ENCODE data around the gene CELA3B.
"Not testable (repeated sequence)": the region's sequence is repeated elsewhere in the genome, so short reads cannot be mapped to it uniquely, and the experiment has no call there.

CELA3B gene

DNA sequence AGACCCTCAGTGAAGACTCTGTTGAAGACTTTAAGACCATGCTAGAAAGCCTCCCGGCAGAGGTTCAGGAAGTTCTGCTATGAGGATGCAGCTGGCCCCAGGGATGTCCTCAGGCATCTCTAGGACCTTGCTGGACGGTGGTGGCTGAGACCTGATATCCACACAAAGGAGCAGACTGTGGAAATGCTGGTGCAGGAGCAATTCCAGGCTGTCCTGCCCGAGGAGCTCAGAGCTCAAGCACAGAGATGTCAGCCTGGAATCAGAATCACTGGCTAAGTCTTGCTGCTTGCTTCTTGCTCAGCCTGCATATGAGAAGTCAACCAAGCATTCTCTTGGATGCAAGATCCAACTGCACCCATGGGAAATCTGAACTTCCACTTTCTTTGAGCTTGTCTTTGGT lies 53.7 kb downstream of the CELA3B start:
- no peak for TF ChIP-seq Cebpa-rat (IDR thresholded peaks at IDR 0.05)
- Histone ChIP-seq H3K9me3 (replicated peaks in 1 of 11) (no peaks in the 10 kb centered on the region), H3K4me2 (peak overlapping the region in 4 of 11 experiments; percentile 30 to 85 (median 80); a peak in 8 of 22 replicates), H3K36me3 (peaks cover 0 to 9% (median 0%) of the 10 kb centered on the region in 11 experiments; a peak in 2 of 22 replicates), H3K4me3 (no peak overlapping the region), H4K20me1 (no peaks in the 10 kb centered on the region), H3K27ac (peak overlapping the region in 1 of 11 experiments; percentile 71; a peak in 1 of 22 replicates), H3K4me1 (peaks cover 18 to 51% (median 38%) of the 10 kb centered on the region in 10 experiments), H3K27me3 (no peaks in the 10 kb centered on the region), H3K9ac (no peak overlapping the region)

DNA sequence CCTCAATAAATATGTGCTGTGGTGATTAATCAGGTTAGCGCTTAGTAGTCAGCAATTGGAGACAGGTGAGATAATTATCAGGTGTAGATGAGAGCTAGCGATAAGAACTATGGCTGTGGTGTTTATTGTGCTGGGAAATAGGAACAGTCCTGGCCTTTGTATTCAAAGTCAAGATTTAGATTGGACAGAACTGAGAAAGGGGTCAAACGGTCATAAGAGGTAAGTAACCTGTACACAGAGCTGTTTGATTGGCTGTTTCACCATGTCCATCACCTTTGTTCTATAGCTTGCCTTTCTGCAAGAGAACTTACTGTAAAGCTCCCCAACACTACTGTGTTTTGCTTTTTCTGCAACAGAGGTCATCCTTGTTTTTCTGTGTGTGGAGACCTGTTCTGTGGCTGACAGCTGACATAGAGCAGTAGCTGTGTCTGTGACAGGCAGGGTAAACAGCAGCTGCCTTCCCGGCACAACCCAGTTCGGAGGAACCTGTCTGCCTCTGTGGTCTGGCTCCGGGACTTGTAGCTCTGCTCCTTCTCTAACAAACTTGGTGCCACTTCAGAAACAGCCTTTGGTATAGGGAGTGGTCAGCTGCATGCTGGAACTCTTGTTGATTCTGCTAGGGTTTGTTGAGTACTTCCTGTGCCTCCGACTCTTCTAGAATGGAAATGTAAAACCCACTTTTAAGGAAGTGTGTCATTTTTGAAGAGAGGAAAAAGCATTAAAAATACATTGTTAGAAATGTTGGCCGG lies 54.6 kb downstream of the CELA3B start:
- peaks cover 0 to 9% (median 0%) of the 10 kb centered on the region in 11 experiments; a peak in 2 of 22 replicates for H3K36me3 ChIP-seq
- H3K9me3 ChIP-seq (replicated peaks in 1 of 11) = no peaks in the 10 kb centered on the region
- no peak for TF ChIP-seq Cebpa-rat (IDR thresholded peaks at IDR 0.05)
- H3K9ac ChIP-seq = peak overlapping the region in 6 of 11 experiments; percentile 15 to 66 (median 45); a peak in 8 of 22 replicates
- no peaks in the 10 kb centered on the region for H3K27me3 ChIP-seq
- H3K4me3 ChIP-seq = no peak overlapping the region
- H3K4me2 ChIP-seq = peak overlapping the region; percentile 4 to 85 (median 53); a peak in 18 of 22 replicates
- H3K27ac ChIP-seq = peak overlapping the region in 8 of 11 experiments; percentile 9 to 75 (median 62); a peak in 13 of 22 replicates
- peaks cover 14 to 49% (median 32%) of the 10 kb centered on the region in 10 experiments for H3K4me1 ChIP-seq
- H4K20me1 ChIP-seq = no peaks in the 10 kb centered on the region

DNA sequence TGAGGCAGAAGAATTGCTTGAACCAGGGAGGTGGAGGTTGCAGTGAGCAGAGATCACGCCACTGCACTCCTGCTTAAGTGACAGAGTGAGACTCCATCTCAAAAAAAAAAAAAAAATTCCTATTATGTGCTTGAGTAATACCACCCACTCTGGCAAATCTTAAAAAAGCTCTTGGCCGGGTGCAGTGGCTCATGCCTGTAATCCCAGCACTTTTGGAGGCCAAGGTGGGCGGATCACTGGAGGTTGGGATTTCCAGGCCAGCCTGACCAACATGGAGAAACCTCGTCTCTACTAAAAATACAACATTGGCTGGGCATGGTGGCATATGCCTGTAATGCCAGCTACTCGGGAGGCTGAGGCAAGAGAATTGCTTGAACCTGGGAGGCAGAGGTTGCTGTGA lies 58.0 kb downstream of the CELA3B start:
- H3K27me3 ChIP-seq, H3K36me3 ChIP-seq: not testable (repeated sequence)

DNA sequence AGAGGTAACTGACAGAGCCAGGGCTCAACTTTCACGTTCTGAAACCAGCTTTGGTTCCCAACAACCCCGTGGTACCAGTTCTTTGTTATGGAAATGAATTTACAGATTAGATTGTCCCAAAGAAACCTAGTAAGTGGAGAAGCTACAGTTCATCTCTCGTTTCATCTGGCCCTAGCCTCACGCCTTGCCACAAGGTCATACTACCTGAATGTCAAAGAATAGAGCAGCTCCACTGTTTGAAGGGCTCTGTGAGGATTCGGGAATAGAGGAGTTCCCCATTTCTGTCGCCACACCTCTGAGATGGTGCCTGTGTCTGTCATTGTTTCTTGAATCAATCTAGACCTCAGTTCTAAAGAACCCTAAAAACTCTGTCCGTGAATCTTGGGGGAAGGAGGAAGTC lies 60.7 kb downstream of the CELA3B start:
- Histone ChIP-seq H3K9me3 (replicated peaks in 1 of 11) (no peaks in the 10 kb centered on the region), H3K27me3 (no peaks in the 10 kb centered on the region), H4K20me1 (no peaks in the 10 kb centered on the region), H3K4me3 (no peak overlapping the region), H3K9ac (no peak overlapping the region), H3K27ac (peak overlapping the region in 5 of 11 experiments; percentile 34 to 92 (median 87); a peak in 7 of 22 replicates), H3K4me1 (peaks cover 20 to 58% (median 44%) of the 10 kb centered on the region in 10 experiments), H3K36me3 (no peaks in the 10 kb centered on the region), H3K4me2 (peak overlapping the region in 6 of 11 experiments; percentile 63 to 87 (median 84); a peak in 8 of 22 replicates)
- no peak for TF ChIP-seq Cebpa-rat (IDR thresholded peaks at IDR 0.05)

More for the DNA sequence above, 58.0 kb downstream of the CELA3B start:
- not testable (repeated sequence) for H3K4me3 ChIP-seq; H3K4me2 ChIP-seq; H3K27ac ChIP-seq; H3K9ac ChIP-seq; H4K20me1 ChIP-seq; H3K9me3 ChIP-seq (replicated peaks in 1 of 11)
- peaks cover 15 to 61% (median 43%) of the 10 kb centered on the region in 10 experiments for H3K4me1 ChIP-seq

DNA sequence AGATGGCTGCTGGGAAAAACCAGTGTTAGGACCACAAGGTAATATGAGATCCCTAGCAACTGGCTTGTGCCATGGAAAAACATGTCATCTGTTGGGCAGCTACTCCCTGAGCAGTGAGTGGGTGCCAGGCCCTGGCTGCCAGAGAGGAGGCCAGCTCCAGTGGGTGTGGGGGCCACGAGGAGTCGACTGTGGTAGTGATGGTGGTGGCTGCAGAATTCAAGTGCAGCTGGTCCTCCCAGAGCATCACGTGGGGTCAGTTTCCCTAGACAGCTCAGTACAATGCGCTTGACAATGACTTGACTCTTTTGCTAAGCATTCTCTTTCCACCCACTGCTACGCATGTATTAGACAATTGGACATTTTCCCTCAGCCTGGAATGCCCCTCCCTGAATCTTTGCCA lies 61.2 kb downstream of the CELA3B start:
- no peak overlapping the region for H3K9ac ChIP-seq
- H3K4me3 ChIP-seq = no peak overlapping the region
- no peaks in the 10 kb centered on the region for H3K9me3 ChIP-seq (replicated peaks in 1 of 11)
- peaks cover 26 to 59% (median 49%) of the 10 kb centered on the region in 10 experiments for H3K4me1 ChIP-seq
- H3K27ac ChIP-seq = peak overlapping the region in 6 of 11 experiments; percentile 34 to 92 (median 88); a peak in 9 of 22 replicates
- no peaks in the 10 kb centered on the region for H3K27me3 ChIP-seq
- H3K36me3 ChIP-seq = no peaks in the 10 kb centered on the region
- TF ChIP-seq Cebpa-rat (IDR thresholded peaks at IDR 0.05) = no peak
- H3K4me2 ChIP-seq = peak overlapping the region in 6 of 11 experiments; percentile 63 to 87 (median 84); a peak in 10 of 22 replicates
- no peaks in the 10 kb centered on the region for H4K20me1 ChIP-seq
